ENCODE data around the gene MMP20.

The MMP20 gene

DNA sequence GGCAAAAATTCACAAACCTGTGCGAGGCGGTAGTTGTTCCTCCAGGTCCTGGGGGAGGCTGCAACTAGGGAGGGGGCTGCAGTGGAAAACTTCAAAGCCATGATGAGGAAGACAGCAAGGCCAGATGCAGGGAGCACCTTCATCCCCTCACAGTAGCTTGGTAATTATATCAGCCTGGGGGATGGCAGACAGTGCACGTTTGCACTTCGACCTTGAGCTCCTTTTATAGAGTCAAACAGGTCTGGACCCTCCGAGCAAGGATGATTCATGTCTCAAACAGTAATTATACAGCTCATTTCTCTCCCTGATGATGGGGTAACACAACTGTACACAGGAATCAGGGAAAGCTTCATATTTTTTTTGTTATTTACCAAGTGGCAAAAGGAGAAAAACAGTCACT lies at the start of gene MMP20:
MMP20 (minus strand) TSS at position 156 of the 400 bp plus-strand sequence; CDS start at position 143, 13 bp downstream.
- H3K4me1 Mint-ChIP-seq (ENCODE audit: low read depth), result no peaks in the 10 kb centered on the region
- no peak within 1 kb of the TSS for H3K27ac Mint-ChIP-seq
- H3K9me3 Mint-ChIP-seq, result no peaks in the 10 kb centered on the region
- no peaks in the 10 kb centered on the region for H3K36me3 Mint-ChIP-seq (ENCODE audit: low read depth)
- H3K4me3 Mint-ChIP-seq, result no peak within 1 kb of the TSS
- no peak for DNase-seq (ENCODE audit: low spot score)
- H3K27me3 Mint-ChIP-seq (ENCODE audit: low read depth), result peaks cover 36% of the 10 kb centered on the region

DNA sequence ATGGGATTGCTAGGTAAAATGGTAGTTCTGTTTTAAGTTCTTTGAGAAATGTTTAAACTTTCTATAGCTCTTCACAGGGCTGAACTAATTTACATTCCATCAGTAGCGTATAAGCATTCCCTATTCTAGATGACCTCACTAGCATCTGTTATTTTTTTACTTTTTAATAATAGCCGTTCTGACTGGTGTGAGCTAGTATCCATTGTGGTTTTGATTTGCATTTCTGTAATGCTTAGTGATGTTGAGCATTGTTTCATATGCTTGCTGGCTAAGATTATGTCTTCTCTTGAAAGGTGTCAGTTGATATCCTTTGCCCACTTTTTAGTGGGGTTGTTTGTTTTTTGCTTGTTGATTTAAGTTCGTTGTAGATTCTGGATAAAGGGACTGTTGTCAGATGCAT lies 44.5 kb upstream of the MMP20 start:
- Mint-ChIP-seq H3K27me3 (ENCODE audit: low read depth) (peaks cover 9% of the 10 kb centered on the region), H3K9me3 (no peaks in the 10 kb centered on the region), H3K36me3 (ENCODE audit: low read depth) (no peaks in the 10 kb centered on the region), H3K27ac (no peak overlapping the region), H3K4me3 (no peak overlapping the region), H3K4me1 (ENCODE audit: low read depth) (no peaks in the 10 kb centered on the region)
- DNase-seq (ENCODE audit: low spot score), result no peak

GRCh38 chr11:102666331-102666957 lies 41.3 kb upstream of the MMP20 start:
- DNase-seq (ENCODE audit: low spot score), result no peak
- no peaks in the 10 kb centered on the region for H3K9me3 Mint-ChIP-seq
- no peak overlapping the region for H3K27ac Mint-ChIP-seq
- no peaks in the 10 kb centered on the region for H3K4me1 Mint-ChIP-seq (ENCODE audit: low read depth)
- peaks cover 9% of the 10 kb centered on the region for H3K27me3 Mint-ChIP-seq (ENCODE audit: low read depth)
- H3K36me3 Mint-ChIP-seq (ENCODE audit: low read depth), result no peaks in the 10 kb centered on the region
- no peak overlapping the region for H3K4me3 Mint-ChIP-seq

- Mint-ChIP-seq H3K4me3 (no peak overlapping the region), H3K9me3 (no peaks in the 10 kb centered on the region), H3K36me3 (ENCODE audit: low read depth) (no peaks in the 10 kb centered on the region), H3K4me1 (ENCODE audit: low read depth) (no peaks in the 10 kb centered on the region), H3K27me3 (ENCODE audit: low read depth) (peaks cover 12% of the 10 kb centered on the region), H3K27ac (no peak overlapping the region)
- DNase-seq (ENCODE audit: low spot score), result no peak
Measured at GRCh38 chr11:102664001-102664752, 39.0 kb upstream of the MMP20 start.

DNA sequence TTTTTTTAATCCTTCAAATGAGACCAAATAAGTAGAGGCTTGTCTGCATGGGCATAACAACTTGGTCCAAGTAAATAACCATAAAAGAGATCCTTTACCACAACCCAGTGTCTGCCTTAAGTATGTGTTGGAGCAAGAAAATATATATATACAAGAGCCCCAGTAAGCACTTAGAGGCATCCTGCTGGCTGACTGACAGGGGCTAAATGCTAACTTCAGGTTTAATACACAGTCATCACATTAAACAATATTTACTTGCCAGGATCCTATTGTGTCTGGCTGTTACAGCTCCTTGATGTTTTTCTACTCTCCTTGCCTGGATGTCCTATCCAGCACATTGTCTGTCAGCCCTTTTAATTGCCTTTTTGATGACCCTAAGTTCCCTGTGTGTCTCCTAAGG lies 37.5 kb upstream of the MMP20 start:
- peaks cover 15% of the 10 kb centered on the region for H3K27me3 Mint-ChIP-seq (ENCODE audit: low read depth)
- H3K9me3 Mint-ChIP-seq, result no peaks in the 10 kb centered on the region
- no peak overlapping the region for H3K27ac Mint-ChIP-seq
- no peaks in the 10 kb centered on the region for H3K4me1 Mint-ChIP-seq (ENCODE audit: low read depth)
- no peak for DNase-seq (ENCODE audit: low spot score)
- H3K36me3 Mint-ChIP-seq (ENCODE audit: low read depth), result no peaks in the 10 kb centered on the region
- H3K4me3 Mint-ChIP-seq, result no peak overlapping the region

DNA sequence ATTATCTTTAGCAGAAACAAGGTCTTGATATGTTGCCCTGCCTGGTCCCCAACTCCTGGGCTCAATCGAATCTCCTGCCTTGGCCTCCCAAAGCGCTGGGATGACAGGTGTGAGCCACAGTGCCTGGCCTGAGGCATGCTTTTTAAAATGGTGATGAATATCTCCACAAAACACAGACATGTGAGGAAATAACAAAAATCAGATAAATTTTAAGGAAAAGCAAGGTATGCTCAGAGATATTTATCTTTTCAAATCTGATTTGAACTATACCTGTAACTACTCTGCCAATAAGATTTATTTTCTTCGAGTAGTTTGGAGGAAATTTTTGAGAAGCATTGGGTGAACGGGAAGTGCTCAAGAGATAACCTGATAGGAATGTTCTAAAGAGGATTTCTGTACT lies 35.9 kb upstream of the MMP20 start:
- Mint-ChIP-seq H3K9me3 (no peaks in the 10 kb centered on the region), H3K4me1 (ENCODE audit: low read depth) (no peaks in the 10 kb centered on the region), H3K27me3 (ENCODE audit: low read depth) (peaks cover 18% of the 10 kb centered on the region), H3K36me3 (ENCODE audit: low read depth) (no peaks in the 10 kb centered on the region), H3K4me3 (no peak overlapping the region), H3K27ac (no peak overlapping the region)
- no peak for DNase-seq (ENCODE audit: low spot score)

DNA sequence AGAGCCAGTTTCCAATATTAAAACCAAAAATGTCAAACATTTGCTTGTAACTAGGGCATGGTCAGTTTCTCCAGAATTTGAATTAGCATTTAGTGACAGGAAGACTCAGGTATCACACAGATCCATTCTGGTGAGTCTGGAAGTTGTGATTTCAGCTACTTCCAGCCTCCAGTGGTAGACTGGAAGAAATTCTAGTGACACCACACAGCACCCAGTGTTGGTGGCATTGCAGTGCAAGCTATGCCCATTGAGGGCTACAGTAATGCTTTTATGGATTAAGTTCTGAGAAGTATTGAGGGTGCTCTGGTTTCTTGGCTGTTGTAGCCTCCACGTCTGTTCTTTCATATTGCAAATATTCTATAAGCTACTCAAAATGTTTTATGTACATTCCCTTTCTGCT lies 31.4 kb upstream of the MMP20 start:
- Mint-ChIP-seq H3K4me3 (no peak overlapping the region), H3K27me3 (ENCODE audit: low read depth) (peaks cover 18% of the 10 kb centered on the region), H3K27ac (no peak overlapping the region), H3K4me1 (ENCODE audit: low read depth) (no peaks in the 10 kb centered on the region), H3K36me3 (ENCODE audit: low read depth) (no peaks in the 10 kb centered on the region), H3K9me3 (peaks cover 4% of the 10 kb centered on the region)
- no peak for DNase-seq (ENCODE audit: low spot score)

DNA sequence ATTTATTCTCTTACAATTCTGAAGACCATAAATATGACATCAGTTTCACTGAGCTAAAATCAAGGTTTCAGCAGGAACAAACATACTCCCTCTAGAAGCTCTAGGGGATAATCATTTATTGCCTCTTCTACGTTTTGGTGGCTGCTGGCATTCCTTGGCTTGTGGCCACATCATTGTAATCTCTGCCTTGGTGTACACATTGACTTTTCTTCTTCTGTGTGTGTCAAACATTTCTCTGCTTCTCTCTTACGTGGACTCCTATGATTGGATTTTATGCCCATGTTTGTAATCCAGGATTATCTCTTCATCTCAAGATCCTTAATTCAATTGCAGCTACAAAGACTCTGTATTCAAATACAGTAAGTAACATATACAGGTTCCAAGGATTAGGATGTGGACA lies 30.4 kb upstream of the MMP20 start:
- no peak overlapping the region for H3K27ac Mint-ChIP-seq
- H3K4me1 Mint-ChIP-seq (ENCODE audit: low read depth), result no peaks in the 10 kb centered on the region
- DNase-seq (ENCODE audit: low spot score), result no peak
- peaks cover 18% of the 10 kb centered on the region for H3K27me3 Mint-ChIP-seq (ENCODE audit: low read depth)
- peaks cover 4% of the 10 kb centered on the region for H3K9me3 Mint-ChIP-seq
- no peak overlapping the region for H3K4me3 Mint-ChIP-seq
- H3K36me3 Mint-ChIP-seq (ENCODE audit: low read depth), result no peaks in the 10 kb centered on the region

DNA sequence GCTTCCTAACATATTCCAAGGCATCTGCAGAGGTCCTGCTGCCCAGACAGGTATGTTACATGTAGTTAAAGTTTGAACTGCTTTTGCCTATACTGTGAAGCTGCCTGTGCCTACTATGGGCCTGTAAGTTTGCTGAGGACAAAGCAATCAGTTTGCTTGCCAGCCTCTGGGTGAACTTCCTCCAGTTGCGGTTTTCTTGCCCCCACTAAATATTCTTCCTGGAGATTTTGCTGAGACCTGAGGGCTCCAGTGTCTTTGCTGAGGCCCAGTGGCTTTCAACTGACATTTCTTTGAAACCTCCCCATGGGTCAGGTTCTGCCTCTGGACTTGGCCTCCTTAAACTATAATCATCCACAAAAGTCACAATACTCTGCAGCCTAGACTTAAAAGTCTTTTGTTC lies 29.6 kb upstream of the MMP20 start:
- H3K36me3 Mint-ChIP-seq (ENCODE audit: low read depth), result no peaks in the 10 kb centered on the region
- no peak overlapping the region for H3K27ac Mint-ChIP-seq
- no peaks in the 10 kb centered on the region for H3K4me1 Mint-ChIP-seq (ENCODE audit: low read depth)
- DNase-seq (ENCODE audit: low spot score), result no peak
- no peak overlapping the region for H3K4me3 Mint-ChIP-seq
- peaks cover 4% of the 10 kb centered on the region for H3K9me3 Mint-ChIP-seq
- peaks cover 18% of the 10 kb centered on the region for H3K27me3 Mint-ChIP-seq (ENCODE audit: low read depth)

DNA sequence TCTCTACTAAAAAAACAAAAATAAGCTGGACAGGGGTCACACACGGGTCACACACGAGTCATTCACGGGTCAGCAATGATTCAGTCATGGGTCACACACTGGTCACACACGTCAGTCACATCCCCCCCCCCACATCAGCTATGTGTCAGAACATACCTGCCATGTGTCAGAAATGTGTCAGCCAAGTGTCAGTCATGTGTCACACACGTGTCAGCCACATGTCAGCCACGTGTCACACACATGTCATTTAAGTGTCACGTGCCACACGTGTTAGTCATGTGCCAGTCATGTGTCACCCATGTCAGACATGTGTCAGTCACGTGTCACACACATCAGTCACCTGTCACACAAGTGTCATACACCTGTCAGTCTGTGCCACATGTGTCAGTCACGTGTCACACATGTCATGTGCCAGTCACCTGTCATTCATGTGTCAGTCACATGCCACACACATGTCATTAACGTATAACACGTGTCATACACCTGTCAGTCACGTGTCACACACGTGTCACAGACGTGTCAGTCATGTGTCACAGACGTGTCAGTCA lies 28.7 kb upstream of the MMP20 start:
- Mint-ChIP-seq H3K36me3 (ENCODE audit: low read depth) (no peaks in the 10 kb centered on the region), H3K4me3 (no peak overlapping the region), H3K4me1 (ENCODE audit: low read depth) (no peaks in the 10 kb centered on the region), H3K9me3 (peaks cover 4% of the 10 kb centered on the region), H3K27me3 (ENCODE audit: low read depth) (peaks cover 11% of the 10 kb centered on the region), H3K27ac (no peak overlapping the region)
- no peak for DNase-seq (ENCODE audit: low spot score)

- Mint-ChIP-seq H3K27me3 (ENCODE audit: low read depth) (peaks cover 5% of the 10 kb centered on the region), H3K4me3 (no peak overlapping the region), H3K9me3 (no peaks in the 10 kb centered on the region), H3K27ac (no peak overlapping the region), H3K36me3 (ENCODE audit: low read depth) (no peaks in the 10 kb centered on the region), H3K4me1 (ENCODE audit: low read depth) (no peaks in the 10 kb centered on the region)
- no peak for DNase-seq (ENCODE audit: low spot score)
Measured at GRCh38 chr11:102647430-102647829, 22.3 kb upstream of the MMP20 start.

- Mint-ChIP-seq H3K27ac (no peak overlapping the region), H3K36me3 (ENCODE audit: low read depth) (no peaks in the 10 kb centered on the region)
Measured at GRCh38 chr11:102643941-102644340, 18.8 kb upstream of the MMP20 start.

DNA sequence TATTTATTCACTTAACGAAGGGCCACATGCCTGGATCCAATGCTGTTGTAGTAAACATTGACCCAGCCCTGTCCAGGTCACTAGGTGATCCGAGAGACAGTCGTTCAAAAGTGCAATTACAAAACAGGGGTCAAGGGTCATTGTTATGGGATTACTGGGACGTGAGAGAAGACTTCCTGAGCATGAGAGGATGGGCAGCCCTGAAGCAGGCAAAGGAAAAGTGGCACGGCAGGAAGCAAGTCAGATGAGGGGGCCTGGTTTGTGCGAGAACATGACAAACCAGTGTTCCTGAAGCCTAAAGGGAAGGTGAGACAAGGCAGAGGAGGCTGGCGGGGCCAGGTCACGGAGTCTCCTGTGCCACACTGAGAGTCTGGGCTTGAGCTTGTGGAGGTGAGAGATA lies 15.8 kb upstream of the MMP20 start:
- DNase-seq (ENCODE audit: low spot score), result no peak
- H3K4me1 Mint-ChIP-seq (ENCODE audit: low read depth), result no peaks in the 10 kb centered on the region
- no peak overlapping the region for H3K4me3 Mint-ChIP-seq
- H3K9me3 Mint-ChIP-seq, result no peaks in the 10 kb centered on the region
- no peak overlapping the region for H3K27ac Mint-ChIP-seq
- peaks cover 19% of the 10 kb centered on the region for H3K27me3 Mint-ChIP-seq (ENCODE audit: low read depth)
- no peaks in the 10 kb centered on the region for H3K36me3 Mint-ChIP-seq (ENCODE audit: low read depth)

More at GRCh38 chr11:102643941-102644340, 18.8 kb upstream of the MMP20 start:
- no peak for DNase-seq (ENCODE audit: low spot score)
- Mint-ChIP-seq H3K4me3 (no peak overlapping the region), H3K4me1 (ENCODE audit: low read depth) (no peaks in the 10 kb centered on the region), H3K9me3 (no peaks in the 10 kb centered on the region), H3K27me3 (ENCODE audit: low read depth) (peaks cover 8% of the 10 kb centered on the region)

GRCh38 chr11:102639656-102640055 lies 14.5 kb upstream of the MMP20 start:
- H3K36me3 Mint-ChIP-seq (ENCODE audit: low read depth), result no peaks in the 10 kb centered on the region
- H3K4me1 Mint-ChIP-seq (ENCODE audit: low read depth), result no peaks in the 10 kb centered on the region
- no peak for DNase-seq (ENCODE audit: low spot score)
- no peaks in the 10 kb centered on the region for H3K9me3 Mint-ChIP-seq
- H3K27ac Mint-ChIP-seq, result no peak overlapping the region
- H3K27me3 Mint-ChIP-seq (ENCODE audit: low read depth), result peaks cover 22% of the 10 kb centered on the region
- H3K4me3 Mint-ChIP-seq, result no peak overlapping the region
